ENCODE data around the gene SLC39A7. TPM values are rescaled to one million over a fixed set of nuclear protein-coding genes. Genes with fewer than 3 reads are reported as not detected.

SLC39A7 gene
- total and polyA plus RNA-seq, 2 of the 4 experiments (the other 2 are of a cell fraction), result 135 to 208 TPM

- TF ChIP-seq CEBPB (IDR thresholded peaks at IDR 0.05; ENCODE audit: low read depth, low read length), result no peak
- TF ChIP-seq CHD1 (IDR thresholded peaks at IDR 0.05; ENCODE audit: low read depth, low read length), result no peak
- no peak for TF ChIP-seq RAD21 (IDR thresholded peaks at IDR 0.05; ENCODE audit: low read length)
- TF ChIP-seq POLR2A (IDR thresholded peaks at IDR 0.05; ENCODE audit: low read depth, low read length), result no peak
- TF ChIP-seq MXI1 (IDR thresholded peaks at IDR 0.05; ENCODE audit: borderline replicate concordance, low read depth, low read length), result no peak
- no peak for TF ChIP-seq ELK1 (IDR thresholded peaks at IDR 0.05; ENCODE audit: borderline replicate concordance, low read depth, low read length)
- no peak for ATAC-seq (ENCODE audit: low read depth)
- H3K4me3 ChIP-seq (ENCODE audit: insufficient read depth, low read depth, low read length), result no peak overlapping the region
- no peak overlapping the region for H2BK120ac ChIP-seq (ENCODE audit: low read depth, low read length)
- POLR2A ChIA-PET (ENCODE audit: unreplicated experiment), result no interaction called here
- CTCF ChIA-PET, result no interaction called here
- no peak overlapping the region for H2AFZ ChIP-seq (replicated peaks; ENCODE audit: low read length, poor library complexity)
- no peak overlapping the region for H2BK20ac ChIP-seq (ENCODE audit: low read depth, low read length)
- 94% methylated on average over 5 of the region's 6 CpGs; no CpG with 5 or more reads in 1 of the 2 experiments for WGBS, 2 experiments (ENCODE audit: extremely low coverage in 2 of 2, insufficient read length in 1 of 2)
- peaks cover 34% of the 10 kb centered on the region for H3K4me1 ChIP-seq (ENCODE audit: control insufficient read depth, insufficient read depth, low read length)
- H3K36me3 ChIP-seq (ENCODE audit: control insufficient read depth, insufficient read depth, low read length), result peaks cover 26% of the 10 kb centered on the region
- H4K8ac ChIP-seq (ENCODE audit: low read depth in 2 of 2, low read length in 2 of 2), result no peak overlapping the region
- no peak overlapping the region for H3K4ac ChIP-seq (ENCODE audit: low read depth, low read length)
- no peak overlapping the region for H2AK5ac ChIP-seq (ENCODE audit: low read depth, low read length)
- no peak overlapping the region for H3K4me2 ChIP-seq (ENCODE audit: low read depth, low read length)
- H3K27ac ChIP-seq (ENCODE audit: insufficient read depth, low read length), result no peak overlapping the region
- no peak overlapping the region for H2AK9ac ChIP-seq (replicated peaks; ENCODE audit: low read depth, low read length, poor library complexity)
- H2BK5ac ChIP-seq (ENCODE audit: low read depth, low read length, poor library complexity, severe bottlenecking), result no peak overlapping the region
- intact Hi-C loops (cut with micrococcal nuclease), result no loop called here
- peaks cover 14 to 90% of the 10 kb centered on the region in 2 experiments; a peak in 3 of 4 replicates for H3K79me1 ChIP-seq (ENCODE audit: low read depth in 1 of 2, low read length in 2 of 2)
- H3K9me3 ChIP-seq (ENCODE audit: control insufficient read depth, insufficient read depth, low read length), result no peaks in the 10 kb centered on the region
- H3K14ac ChIP-seq (replicated peaks; ENCODE audit: low read depth, low read length), result no peak overlapping the region
- H4K91ac ChIP-seq (ENCODE audit: insufficient read depth, low read depth, low read length), result no peak overlapping the region
- no peak overlapping the region for H4K5ac ChIP-seq (ENCODE audit: low read depth, low read length)
- H2BK15ac ChIP-seq (ENCODE audit: low read depth, low read length), result no peak overlapping the region
- no peak overlapping the region for H3K18ac ChIP-seq (ENCODE audit: low read depth, low read length)
- peaks cover 46% of the 10 kb centered on the region; the same call in 1 of the 2 replicates for H4K20me1 ChIP-seq (ENCODE audit: insufficient read depth, low read length)
- DNase-seq, result no peak
- in situ Hi-C loops (cut with MboI; ENCODE audit: low sequenced_read_pairs), result no loop called here
- dilution Hi-C loops (cut with HindIII; ENCODE audit: low sequenced_read_pairs, unreplicated experiment), result no loop called here
- no peaks in the 10 kb centered on the region for H3K27me3 ChIP-seq (ENCODE audit: control insufficient read depth, insufficient read depth, low read length)
- no peak overlapping the region for H3K56ac ChIP-seq (ENCODE audit: extremely low read depth, insufficient read depth, low read length)
- peaks cover 39% of the 10 kb centered on the region for H3K9me1 ChIP-seq (ENCODE audit: insufficient read depth, low read length)
- no peak overlapping the region for H3K9ac ChIP-seq (ENCODE audit: low read depth, low read length)
- H3K23ac ChIP-seq (ENCODE audit: low read depth, low read length), result peak overlapping the region; percentile 14; the same call in 1 of the 2 replicates
- BruUV-seq (replicated peaks), result no TSS peak
These were observed 2.1 kb downstream of the SLC39A7 start for GRCh38 chr6:33202799-33203198.

Measured in IMR-90 (cell line).